ENCODE data around the gene NFYB.

Gene NFYB

GRCh38 chr12:104080764-104081163, 57.2 kb downstream of the NFYB start:
- ChIA-PET POLR2A (no interaction called here), CTCF (interaction anchor here (1.3 to 1.4 kb wide), 2 partner anchors 28 to 201 kb away, joined by 3 to 7 read pairs; no protein-coding TSS in a partner anchor)
- no peak for DNase-seq (ENCODE audit: low read depth, low spot score)
- no peak overlapping the region for H3K4me3 ChIP-seq (ENCODE audit: low read depth, low read length)
- TF ChIP-seq CTCF (IDR thresholded peaks at IDR 0.05; ENCODE audit: insufficient read depth, low read length, missing control alignments): no peak

- no peak for TF ChIP-seq CTCF (IDR thresholded peaks at IDR 0.05; ENCODE audit: insufficient read depth, low read length, missing control alignments)
- CTCF ChIA-PET: interaction anchor here (1.4 kb wide), 1 partner anchor 30 kb away, joined by 8 read pairs; no protein-coding TSS in a partner anchor
- H3K4me3 ChIP-seq (ENCODE audit: low read depth, low read length): no peak overlapping the region
- POLR2A ChIA-PET: no interaction called here
- DNase-seq (ENCODE audit: low read depth, low spot score): no peak
Observed at GRCh38 chr12:104079024-104079423, 59.0 kb downstream of the NFYB start.

GRCh38 chr12:104073699-104074098, 64.3 kb downstream of the NFYB start:
- TF ChIP-seq CTCF (IDR thresholded peaks at IDR 0.05; ENCODE audit: insufficient read depth, low read length, missing control alignments): no peak
- CTCF ChIA-PET: interaction anchor here (1.6 to 2.0 kb wide), 2 partner anchors 28 to 35 kb away, joined by 4 to 6 read pairs; no protein-coding TSS in a partner anchor
- DNase-seq (ENCODE audit: low read depth, low spot score): no peak
- H3K4me3 ChIP-seq (ENCODE audit: low read depth, low read length): no peak overlapping the region
- POLR2A ChIA-PET: no interaction called here

GRCh38 chr12:104072099-104072498, 65.9 kb downstream of the NFYB start:
- TF ChIP-seq CTCF (IDR thresholded peaks at IDR 0.05; ENCODE audit: insufficient read depth, low read length, missing control alignments): no peak
- ChIA-PET CTCF (interaction anchor here (2.7 kb wide), 1 partner anchor 14 kb away, joined by 13 read pairs; no protein-coding TSS in a partner anchor), POLR2A (no interaction called here)
- H3K4me3 ChIP-seq (ENCODE audit: low read depth, low read length): no peak overlapping the region
- DNase-seq (ENCODE audit: low read depth, low spot score): no peak
